A549 (cell line): Measurements from ENCODE around the gene GLO1. TPM values are rescaled to one million over a fixed set of nuclear protein-coding genes. Genes with fewer than 3 reads are reported as not detected.

Source experiments
- ATAC-seq, 2 experiments: fragments of 200-7000 bp in 1 of 2; fragments of >200 bp in 1 of 2; cut with Nextera tagmentation in 1 of 2; cut with Tn5 transposase in 1 of 2; 3 replicates each; pipeline versions ENCODE4 v1.8.0 to v1.9.1; 2018 to 2020; ENCODE audit warnings: mild to moderate bottlenecking in 1 of 2, moderate library complexity in 1 of 2
- CTCF ChIA-PET: fragments of 300-600 bp; sonication (Branson Sonifier 250); formaldehyde crosslinking; extraction: SDS; loops from one replicate; lab custom pipeline; 2021; ENCODE audit warnings: antibody characterized with exemption, inconsistent platforms; lab: Yijun Ruan, JAX
- POLR2A ChIA-PET: fragments of 350-600 bp; formaldehyde crosslinking; extraction: SDS; loops from one replicate; lab custom pipeline; 2021; ENCODE audit warnings: antibody characterized with exemption, inconsistent platforms; lab: Yijun Ruan, JAX
- DNase-seq, 2 experiments: peaks; one replicate each; pipeline versions ENCODE4 v3.0.0 to v3.0.0-alpha.2; 2011 to 2016; ENCODE audit warnings: low read depth in 1 of 2, low spot score in 1 of 2
- FAIRE-seq: peaks from 2 replicates; lab custom pipeline; 2011; peaks lifted over from hg19 to GRCh38; lab: Jason Lieb, UNC
- H3K27ac ChIP-seq, 2 experiments: fragments of >200 bp; sonication (Bioruptor Twin); formaldehyde crosslinking; 3 replicates each; pipeline ENCODE4 v1.5.1; 2016 to 2017
- H3K4me1 ChIP-seq: fragments of >200 bp; sonication (Bioruptor Twin); formaldehyde crosslinking; 3 replicates; pipeline ENCODE4 v1.6.1; 2016
- H3K4me2 ChIP-seq: fragments of >200 bp; sonication (Bioruptor Twin); formaldehyde crosslinking; 3 replicates; pipeline ENCODE4 v1.6.1; 2016
- H3K4me3 ChIP-seq: fragments of >200 bp; sonication (Bioruptor Twin); formaldehyde crosslinking; 3 replicates; pipeline ENCODE4 v1.5.1; 2016
- H3K9me3 ChIP-seq: fragments of >200 bp; sonication (Bioruptor Twin); formaldehyde crosslinking; 3 replicates; pipeline ENCODE4 v1.6.1; 2016
- CBX2 ChIP-seq: fragments of 200-600 bp; sonication (generic); IDR thresholded peaks from 2 replicates; pipeline ENCODE4 v1.6.1; 2016; ENCODE audit warnings: low read depth, mild to moderate bottlenecking, borderline replicate concordance
- CBX8 ChIP-seq: fragments of 200-600 bp; sonication (generic); IDR thresholded peaks from 2 replicates; pipeline ENCODE4 v1.6.1; 2016
- CEBPB ChIP-seq, 2 experiments: fragments of >200 bp in 1 of 2; sonication (Bioruptor Twin) in 1 of 2; formaldehyde crosslinking in 1 of 2; IDR thresholded peaks; 2 replicates each; pipeline ENCODE4 v1.6.1; 2012 to 2016
- CHD2 ChIP-seq: fragments of 150-350 bp; IDR thresholded peaks from 2 replicates; pipeline ENCODE4 v1.6.1; 2014; ENCODE audit warnings: low read length; ENCODE audit not compliant: partially characterized antibody
- EHF ChIP-seq: fragments of 250-450 bp; sonication (Bioruptor Pico); IDR thresholded peaks from 2 replicates; pipeline ENCODE4 v1.5.0; 2020; ENCODE audit warnings: mild to moderate bottlenecking
- EP300 ChIP-seq, 2 experiments: fragments of >200 bp; sonication (Bioruptor Twin); formaldehyde crosslinking; IDR thresholded peaks; 2 replicates in 1 of 2; 3 replicates in 1 of 2; pipeline ENCODE4 v1.6.1; 2016 to 2017
- ESRRA ChIP-seq: fragments of 150-350 bp; IDR thresholded peaks from 2 replicates; pipeline ENCODE4 v1.6.1; 2014; ENCODE audit warnings: mild to moderate bottlenecking, low read length, borderline replicate concordance
- FOSL2 ChIP-seq, 2 experiments: fragments of 450-650 bp in 1 of 2; fragments of >200 bp in 1 of 2; sonication (Bioruptor Twin) in 1 of 2; formaldehyde crosslinking; IDR thresholded peaks; 2 replicates each; pipeline versions ENCODE4 v1.5.0 to v1.6.1; 2016 to 2020; ENCODE audit warnings: mild to moderate bottlenecking in 1 of 2, moderate library complexity in 1 of 2
- FOXS1 ChIP-seq: fragments of 250-450 bp; sonication (Bioruptor Pico); IDR thresholded peaks from 2 replicates; pipeline ENCODE4 v1.5.0; 2020; ENCODE audit warnings: mild to moderate bottlenecking, moderate library complexity
- GATA3 ChIP-seq: IDR thresholded peaks from 2 replicates; pipeline ENCODE4 v1.6.1; 2012; ENCODE audit warnings: borderline replicate concordance
- HEYL ChIP-seq: fragments of 250-450 bp; sonication (Bioruptor Pico); IDR thresholded peaks from 2 replicates; pipeline ENCODE4 v1.8.0; 2021; ENCODE audit warnings: mild to moderate bottlenecking, moderate library complexity
- HOXB5 ChIP-seq: fragments of 250-450 bp; sonication (Bioruptor Pico); IDR thresholded peaks from 2 replicates; pipeline ENCODE4 v1.5.0; 2020; ENCODE audit warnings: mild to moderate bottlenecking, moderate library complexity
- JUN ChIP-seq, 2 experiments: fragments of >200 bp; sonication (Bioruptor Twin); formaldehyde crosslinking; IDR thresholded peaks; 2 replicates in 1 of 2; 3 replicates in 1 of 2; pipeline ENCODE4 v1.6.1; 2016 to 2017
- KDM1A ChIP-seq: fragments of 200-600 bp; sonication (generic); IDR thresholded peaks from 2 replicates; pipeline ENCODE4 v1.6.1; 2016; ENCODE audit warnings: low read depth, mild to moderate bottlenecking
- MAFK ChIP-seq: fragments of 450-650 bp; IDR thresholded peaks from 2 replicates; pipeline ENCODE4 v1.6.1; 2014; ENCODE audit not compliant: partially characterized antibody
- POLR2AphosphoS2 ChIP-seq: conservative IDR thresholded peaks from 2 replicates; pipeline ENCODE4 v1.6.1; 2012; ENCODE audit warnings: low read length, improper control_type of control experiment, inconsistent platforms
- RAD21 ChIP-seq, 2 experiments: fragments of >200 bp in 1 of 2; sonication (Bioruptor Twin) in 1 of 2; formaldehyde crosslinking in 1 of 2; IDR thresholded peaks in 1 of 2; conservative IDR thresholded peaks in 1 of 2; 2 replicates in 1 of 2; 3 replicates in 1 of 2; pipeline ENCODE4 v1.6.1; 2012 to 2018; ENCODE audit warnings: inconsistent platforms in 1 of 2
- RARB ChIP-seq: fragments of 250-450 bp; sonication (Bioruptor Pico); IDR thresholded peaks from 2 replicates; pipeline ENCODE4 v1.8.0; 2021; ENCODE audit warnings: mild to moderate bottlenecking, moderate library complexity
- RNF2 ChIP-seq: fragments of 200-600 bp; sonication (generic); IDR thresholded peaks from 2 replicates; pipeline ENCODE4 v1.6.1; 2016; ENCODE audit warnings: low read depth, mild to moderate bottlenecking, antibody characterized with exemption, moderate library complexity, borderline replicate concordance
- SMC3 ChIP-seq: fragments of >200 bp; sonication (Bioruptor Twin); formaldehyde crosslinking; IDR thresholded peaks from 3 replicates; pipeline ENCODE4 v1.6.1; 2018; ENCODE audit warnings: inconsistent platforms
- TFCP2L1 ChIP-seq: fragments of 250-450 bp; sonication (Bioruptor Pico); IDR thresholded peaks from 2 replicates; pipeline ENCODE4 v1.5.0; 2021; ENCODE audit warnings: mild to moderate bottlenecking
- TP53 ChIP-seq: fragments of 250-450 bp; sonication (Bioruptor Pico); IDR thresholded peaks from 2 replicates; pipeline ENCODE4 v1.5.0; 2021; ENCODE audit warnings: mild to moderate bottlenecking, moderate library complexity
- WGBS: methylation state at CpG from one replicate; pipeline ENCODE4 v1.1.6; 2017; ENCODE audit errors: missing lambda C conversion rate; 5-methylcytosine and 5-hydroxymethylcytosine counted together
- polyA plus RNA-seq, 4 experiments: library from polyadenylated mRNA; depleted of rRNA in 3 of 4; stranded (reverse); fragments of >200 nt; fragmentation: RNase III in 1 of 4; extraction: RNeasy Plus Mini Kit Qiagen cat#74134 plus additional on column Dnase treatment in 1 of 4; gene quantifications; 2 replicates in 3 of 4; 3 replicates in 1 of 4; pipeline ENCODE4 v1.2.3, GENCODE V29; 2011 to 2017
- TF ChIP-seq, protein P1 (sequence below): fragments of 250-450 bp; sonication (Bioruptor Pico); IDR thresholded peaks from 2 replicates; pipeline ENCODE4 v1.5.0; 2021; ENCODE audit warnings: mild to moderate bottlenecking, moderate library complexity, borderline replicate concordance
- TF ChIP-seq, protein P2 (sequence below): fragments of 200-600 bp; sonication (generic); IDR thresholded peaks from 2 replicates; pipeline ENCODE4 v1.6.1; 2016; ENCODE audit warnings: antibody characterized with exemption, mild to moderate bottlenecking, moderate library complexity

Gene GLO1
- polyA plus RNA-seq, 2 of the 4 experiments (the other 2 are of a cell fraction) = 105 to 128 TPM

DNA sequence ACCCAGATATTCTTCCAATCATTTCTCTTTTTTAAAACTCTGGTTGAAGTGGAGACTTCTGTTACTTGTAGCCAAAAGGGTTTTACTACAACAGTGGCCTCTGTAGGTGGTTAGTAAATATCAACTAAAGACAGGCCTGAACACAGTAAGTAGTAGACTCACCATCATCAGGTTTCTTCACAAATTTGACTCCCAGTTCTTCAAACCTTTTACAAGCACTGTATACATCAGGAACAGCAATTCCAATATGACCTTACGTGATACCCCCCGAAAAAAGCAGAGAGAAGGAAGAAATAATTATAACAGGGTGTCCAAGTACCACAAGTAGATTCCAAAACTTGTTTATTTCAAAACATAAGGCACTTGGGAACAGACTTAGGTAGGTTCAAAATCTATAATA, 21.1 kb downstream of the GLO1 start:
- TF ChIP-seq, protein P1, sequence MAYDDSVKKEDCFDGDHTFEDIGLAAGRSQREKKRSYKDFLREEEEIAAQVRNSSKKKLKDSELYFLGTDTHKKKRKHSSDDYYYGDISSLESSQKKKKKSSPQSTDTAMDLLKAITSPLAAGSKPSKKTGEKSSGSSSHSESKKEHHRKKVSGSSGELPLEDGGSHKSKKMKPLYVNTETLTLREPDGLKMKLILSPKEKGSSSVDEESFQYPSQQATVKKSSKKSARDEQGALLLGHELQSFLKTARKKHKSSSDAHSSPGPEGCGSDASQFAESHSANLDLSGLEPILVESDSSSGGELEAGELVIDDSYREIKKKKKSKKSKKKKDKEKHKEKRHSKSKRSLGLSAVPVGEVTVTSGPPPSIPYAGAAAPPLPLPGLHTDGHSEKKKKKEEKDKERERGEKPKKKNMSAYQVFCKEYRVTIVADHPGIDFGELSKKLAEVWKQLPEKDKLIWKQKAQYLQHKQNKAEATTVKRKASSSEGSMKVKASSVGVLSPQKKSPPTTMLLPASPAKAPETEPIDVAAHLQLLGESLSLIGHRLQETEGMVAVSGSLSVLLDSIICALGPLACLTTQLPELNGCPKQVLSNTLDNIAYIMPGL (CRISPR knock-in tag) = no peak
- TF ChIP-seq EHF (CRISPR knock-in tag) (no peak), TP53 (no peak), ESRRA (no peak), SMC3 (no peak), TFCP2L1 (no peak), JUN (IDR thresholded peaks at IDR 0.05) (no peak), CBX2 (no peak), HEYL (CRISPR knock-in tag) (no peak), RAD21 (conservative IDR thresholded peaks at IDR 0.05 in 1 of 2, IDR thresholded peaks at IDR 0.05 in 1 of 2) (no peak), RARB (CRISPR knock-in tag) (no peak), FOSL2 (IDR thresholded peaks at IDR 0.05) (no peak), FOSL2 (CRISPR knock-in tag; IDR thresholded peaks at IDR 0.05) (no peak), EP300 (IDR thresholded peaks at IDR 0.05) (no peak)
- Histone ChIP-seq H3K4me1 (no peaks in the 10 kb centered on the region), H3K4me2 (no peak overlapping the region), H3K9me3 (no peaks in the 10 kb centered on the region), H3K27ac (no peak overlapping the region), H3K4me3 (no peak overlapping the region)
- ChIA-PET POLR2A (no interaction called here), CTCF (no interaction called here)
- FAIRE-seq = no peak
- WGBS = 91% methylated on average over 2 of the region's 2 CpGs
- no peak for ATAC-seq
- no peak for DNase-seq

DNA sequence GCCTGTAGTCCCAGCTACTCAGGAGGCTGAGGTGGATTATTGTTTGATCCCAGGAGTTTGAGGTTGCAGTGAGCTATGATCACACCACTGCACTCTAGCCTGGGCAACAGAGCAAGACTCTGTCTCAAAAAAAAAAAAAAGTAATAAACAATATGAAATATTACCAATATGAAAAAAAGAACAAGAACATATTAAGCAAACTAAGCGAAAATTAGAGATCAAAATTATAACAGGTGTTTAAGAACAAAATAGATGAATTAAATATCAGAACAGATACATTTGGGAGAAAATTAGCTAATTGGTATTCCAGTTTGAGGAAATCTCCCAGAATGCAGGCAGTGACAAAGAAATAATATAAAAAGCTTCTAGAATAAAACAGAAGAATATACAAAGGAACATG, 23.3 kb downstream of the GLO1 start:
- Histone ChIP-seq H3K4me3 (no peak overlapping the region), H3K4me2 (no peak overlapping the region), H3K9me3 (no peaks in the 10 kb centered on the region), H3K4me1 (no peaks in the 10 kb centered on the region), H3K27ac (no peak overlapping the region)
- ATAC-seq (no peak), DNase-seq (no peak), FAIRE-seq (no peak)
- POLR2A ChIA-PET = no interaction called here
- CTCF ChIA-PET = interaction anchor here (0.6 kb wide), 1 partner anchor 1489 kb away, joined by 3 read pairs; no protein-coding TSS in a partner anchor
- 77% methylated on average over 1 of the region's 1 CpG for WGBS
- TF ChIP-seq HOXB5 (CRISPR knock-in tag) = no peak
- TF ChIP-seq, protein P1 (CRISPR knock-in tag) = no peak
- TF ChIP-seq MAFK = no peak
- no peak for TF ChIP-seq RNF2
- no peak for TF ChIP-seq CBX8
- no peak for TF ChIP-seq FOXS1 (CRISPR knock-in tag)
- TF ChIP-seq EP300 (IDR thresholded peaks at IDR 0.05) = no peak
- TF ChIP-seq POLR2AphosphoS2 = no peak
- TF ChIP-seq RARB (CRISPR knock-in tag) = no peak
- TF ChIP-seq CEBPB (IDR thresholded peaks at IDR 0.05) = no peak
- TF ChIP-seq, protein P2, sequence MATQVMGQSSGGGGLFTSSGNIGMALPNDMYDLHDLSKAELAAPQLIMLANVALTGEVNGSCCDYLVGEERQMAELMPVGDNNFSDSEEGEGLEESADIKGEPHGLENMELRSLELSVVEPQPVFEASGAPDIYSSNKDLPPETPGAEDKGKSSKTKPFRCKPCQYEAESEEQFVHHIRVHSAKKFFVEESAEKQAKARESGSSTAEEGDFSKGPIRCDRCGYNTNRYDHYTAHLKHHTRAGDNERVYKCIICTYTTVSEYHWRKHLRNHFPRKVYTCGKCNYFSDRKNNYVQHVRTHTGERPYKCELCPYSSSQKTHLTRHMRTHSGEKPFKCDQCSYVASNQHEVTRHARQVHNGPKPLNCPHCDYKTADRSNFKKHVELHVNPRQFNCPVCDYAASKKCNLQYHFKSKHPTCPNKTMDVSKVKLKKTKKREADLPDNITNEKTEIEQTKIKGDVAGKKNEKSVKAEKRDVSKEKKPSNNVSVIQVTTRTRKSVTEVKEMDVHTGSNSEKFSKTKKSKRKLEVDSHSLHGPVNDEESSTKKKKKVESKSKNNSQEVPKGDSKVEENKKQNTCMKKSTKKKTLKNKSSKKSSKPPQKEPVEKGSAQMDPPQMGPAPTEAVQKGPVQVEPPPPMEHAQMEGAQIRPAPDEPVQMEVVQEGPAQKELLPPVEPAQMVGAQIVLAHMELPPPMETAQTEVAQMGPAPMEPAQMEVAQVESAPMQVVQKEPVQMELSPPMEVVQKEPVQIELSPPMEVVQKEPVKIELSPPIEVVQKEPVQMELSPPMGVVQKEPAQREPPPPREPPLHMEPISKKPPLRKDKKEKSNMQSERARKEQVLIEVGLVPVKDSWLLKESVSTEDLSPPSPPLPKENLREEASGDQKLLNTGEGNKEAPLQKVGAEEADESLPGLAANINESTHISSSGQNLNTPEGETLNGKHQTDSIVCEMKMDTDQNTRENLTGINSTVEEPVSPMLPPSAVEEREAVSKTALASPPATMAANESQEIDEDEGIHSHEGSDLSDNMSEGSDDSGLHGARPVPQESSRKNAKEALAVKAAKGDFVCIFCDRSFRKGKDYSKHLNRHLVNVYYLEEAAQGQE = no peak
- TF ChIP-seq EHF (CRISPR knock-in tag) = no peak
- no peak for TF ChIP-seq CHD2
- TF ChIP-seq GATA3 = no peak
- no peak for TF ChIP-seq KDM1A
